Brain microvascular endothelial cell (primary cell): ENCODE data around the gene ZCCHC24.

Experiments used
- DNase-seq: peaks from one replicate; pipeline ENCODE4 v3.0.0-alpha.2; 2020
- H3K27ac ChIP-seq: fragments of 250-450 bp; sonication (Bioruptor Pico); 2 replicates; pipeline ENCODE4 v1.5.1; 2020; ENCODE audit warnings: mild to moderate bottlenecking, moderate library complexity
- H3K27me3 ChIP-seq: fragments of 250-450 bp; sonication (Bioruptor Pico); replicated peaks from 2 replicates; pipeline ENCODE4 v1.5.1; 2020; ENCODE audit warnings: mild to moderate bottlenecking
- H3K36me3 ChIP-seq: fragments of 250-450 bp; sonication (Bioruptor Pico); replicated peaks from 2 replicates; pipeline ENCODE4 v1.5.1; 2020; ENCODE audit warnings: mild to moderate bottlenecking
- H3K4me3 ChIP-seq: 2 replicates; pipeline ENCODE4 v1.5.1; 2011; ENCODE audit warnings: low read depth, mild to moderate bottlenecking, control low read depth, low read length, moderate library complexity
- CTCF ChIP-seq: IDR thresholded peaks from 2 replicates; pipeline ENCODE4 v1.5.1; 2011; ENCODE audit warnings: low read depth, mild to moderate bottlenecking, moderate library complexity, low read length, control low read depth, inconsistent platforms; ENCODE audit errors: missing control alignments
- in situ Hi-C: cut with HindIII; loops from 2 replicates; pipeline ENCODE4 v1.10.0; 2017; ENCODE audit warnings: low sequenced_read_pairs, low pct_ligation_motif_present

The ZCCHC24 gene

DNA sequence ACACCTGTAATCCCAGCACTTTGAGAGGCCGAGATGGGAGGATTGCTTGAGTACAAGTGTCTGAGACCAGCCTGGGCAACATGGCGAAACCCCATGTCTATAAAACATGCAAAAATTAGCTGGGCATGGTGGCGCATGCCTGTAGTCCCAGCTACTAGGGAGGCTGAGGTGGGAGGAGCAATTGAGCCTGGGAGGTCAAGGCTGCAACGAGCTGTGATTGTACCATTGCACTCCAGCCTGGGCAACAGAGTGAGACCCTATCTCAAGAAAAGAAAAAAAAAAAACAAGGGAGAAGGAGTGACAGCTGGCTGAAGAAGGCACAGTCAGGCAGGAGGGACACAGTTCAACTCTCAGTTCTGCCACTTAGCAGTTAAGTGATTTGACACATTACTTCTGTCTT is 26.4 kb upstream of the ZCCHC24 start:
- no peak overlapping the region for H3K27ac ChIP-seq
- no peaks in the 10 kb centered on the region for H3K27me3 ChIP-seq
- no peaks in the 10 kb centered on the region for H3K36me3 ChIP-seq
- in situ Hi-C loops = loop anchor here (10.0 kb wide), 1 partner anchor 97 kb away; no protein-coding TSS in a partner anchor
- no peak overlapping the region for H3K4me3 ChIP-seq
- TF ChIP-seq CTCF = no peak
- no peak for DNase-seq

- no peak for TF ChIP-seq CTCF
- Histone ChIP-seq H3K4me3 (no peak overlapping the region), H3K36me3 (no peaks in the 10 kb centered on the region), H3K27ac (no peak overlapping the region), H3K27me3 (no peaks in the 10 kb centered on the region)
- DNase-seq = no peak
- in situ Hi-C loops = loop anchor here (10.0 kb wide), 1 partner anchor 95 kb away; no protein-coding TSS in a partner anchor
These were observed 24.7 kb upstream of the ZCCHC24 start for GRCh38 chr10:79470096-79470495.

- no peak for TF ChIP-seq CTCF
- in situ Hi-C loops = no loop called here
- Histone ChIP-seq H3K4me3 (no peak overlapping the region), H3K27me3 (no peaks in the 10 kb centered on the region), H3K36me3 (no peaks in the 10 kb centered on the region), H3K27ac (no peak overlapping the region)
- DNase-seq = no peak
These were observed 23.6 kb upstream of the ZCCHC24 start for GRCh38 chr10:79468841-79469585.

DNA sequence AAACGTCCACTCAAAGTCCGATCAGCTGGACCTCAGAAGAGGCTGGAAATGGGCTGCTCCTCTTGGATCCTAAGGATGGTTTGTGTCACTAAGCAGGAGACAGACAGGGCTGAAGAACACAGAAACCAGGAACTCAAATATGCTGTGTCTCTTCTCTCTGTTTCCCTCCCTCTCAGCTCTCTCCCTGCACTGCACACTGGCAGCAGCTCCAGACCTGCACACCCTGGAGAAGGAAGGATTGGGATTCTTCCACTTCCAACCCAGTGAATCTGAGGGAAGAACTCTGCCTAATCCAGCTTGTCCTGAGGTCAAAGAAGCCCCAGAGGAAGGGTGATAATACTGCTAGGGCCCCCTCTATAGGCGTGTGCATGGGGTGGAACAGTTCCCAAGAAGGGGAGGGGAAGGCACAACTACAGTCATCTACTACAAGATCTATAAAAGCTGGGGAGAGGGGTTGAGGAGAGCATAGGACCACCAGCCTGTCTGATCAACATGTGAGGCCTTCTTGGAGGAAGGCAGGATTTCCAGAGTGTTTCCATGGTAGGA is 22.7 kb upstream of the ZCCHC24 start:
- no peaks in the 10 kb centered on the region for H3K27me3 ChIP-seq
- no peak for TF ChIP-seq CTCF
- no peak for DNase-seq
- no peaks in the 10 kb centered on the region for H3K36me3 ChIP-seq
- in situ Hi-C loops = no loop called here
- H3K4me3 ChIP-seq = no peak overlapping the region
- H3K27ac ChIP-seq = no peak overlapping the region

DNA sequence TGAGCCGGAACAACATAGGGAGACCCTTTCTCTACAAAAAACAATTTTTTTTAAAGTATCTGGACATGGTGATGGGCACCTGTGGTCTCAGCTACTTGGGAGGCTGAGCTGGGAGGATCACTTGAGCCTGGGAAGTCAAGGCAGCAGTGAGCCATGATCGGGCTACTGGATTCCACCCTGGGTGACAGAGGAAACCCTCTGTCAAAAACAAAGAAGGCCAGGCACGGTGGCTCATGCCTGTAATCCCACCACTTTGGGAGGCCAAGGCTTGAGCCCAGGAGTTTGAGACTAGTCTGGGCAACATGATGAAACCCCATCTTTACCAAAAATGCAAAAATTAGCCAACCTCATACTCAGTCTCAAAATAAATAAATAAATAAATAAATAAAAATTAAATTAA is 19.9 kb upstream of the ZCCHC24 start:
- no peak for DNase-seq
- H3K27me3 ChIP-seq = no peaks in the 10 kb centered on the region
- no peak overlapping the region for H3K4me3 ChIP-seq
- no peak for TF ChIP-seq CTCF
- H3K36me3 ChIP-seq = no peaks in the 10 kb centered on the region
- no peak overlapping the region for H3K27ac ChIP-seq
- in situ Hi-C loops = no loop called here
